Pancreas (tissue), 10 donors: ENCODE measurements around the gene CSRNP3. TPM values are rescaled to one million over a fixed set of nuclear protein-coding genes. Genes with fewer than 3 reads are reported as not detected.

Source experiments
- ATAC-seq, 4 donors: fragments of 200-7000 bp; cut with Tn5 transposase; one replicate each; pipeline versions ENCODE4 v1.8.0 to v1.9.1; 2020; ENCODE audit warnings: mild to moderate bottlenecking in 4 of 4, moderate library complexity in 4 of 4
- DNase-seq, 6 donors: peaks; one replicate each; pipeline ENCODE4 v3.0.0-alpha.2; 2020
- FAIRE-seq: peaks from 2 replicates; lab custom pipeline; 2012; peaks lifted over from hg19 to GRCh38; lab: Jason Lieb, UNC
- H3K27ac ChIP-seq, 4 donors: fragments of 200-600 bp; sonication (generic); 1 replicate in 3 of 4; 2 replicates in 1 of 4; pipeline versions ENCODE4 v1.5.0 to v1.8.0; 2020
- H3K27me3 ChIP-seq, 4 donors: fragments of 200-600 bp; one replicate each; pipeline ENCODE4 v1.8.0; 2021
- H3K36me3 ChIP-seq, 3 donors: fragments of 200-600 bp; sonication (generic) in 1 of 3; one replicate each; pipeline versions ENCODE4 v1.5.0 to v1.8.0; 2020 to 2021
- H3K4me1 ChIP-seq, 3 donors: fragments of 200-600 bp; one replicate each; pipeline ENCODE4 v1.8.0; 2021
- H3K4me3 ChIP-seq, 4 donors: fragments of 200-600 bp; sonication (generic) in 2 of 4; one replicate each; pipeline versions ENCODE4 v1.5.0 to v1.8.0; 2020 to 2021
- H3K9me3 ChIP-seq, 4 donors: fragments of 200-600 bp; one replicate each; pipeline ENCODE4 v1.8.0; 2021
- WGBS, 2 donors: extraction: QIAGEN DNeasy Blood & Tissue Kit; methylation state at CpG; one replicate each; pipeline ENCODE4 v1.1.7; 2013; 5-methylcytosine and 5-hydroxymethylcytosine counted together
- intact Hi-C, 3 donors: fragments of 100-400 bp; cut with DNase I; formaldehyde crosslinking; loops; one replicate each; pipeline versions ENCODE4 v1.11.1 to v1.14.2; 2022
- polyA plus RNA-seq, 2 donors: library from polyadenylated mRNA; stranded (reverse); fragments of 200-250 nt; gene quantifications; one replicate each; pipeline ENCODE4 v1.2.3, GENCODE V29; 2013
- total RNA-seq, 6 donors: library from RNA; stranded (reverse); fragmentation: NEBNext Ultra II Directional in 4 of 6; extraction: Animal tissue kit (Norgen Biotek cat#: 25700) in 4 of 6; gene quantifications; one replicate each; pipeline versions ENCODE4 v1.2.1 to v1.2.4, GENCODE V29; 2021 to 2023
- TF ChIP-seq, protein P1 (sequence below), 4 donors: fragments of 200-600 bp; sonication (generic) in 3 of 4; IDR thresholded peaks; one replicate each; pipeline versions ENCODE4 v1.5.0 to v1.8.0; 2021; ENCODE audit warnings: antibody characterized with exemption in 4 of 4
- donor health status: healthy with polysubstance abuse.
- donor health status: DM: no; HTN: no; CAD: no; lungs with moderate emphysema.
- donor health status: DM: no; HTN: no; CAD: no.
- donor health status: control.
- donor health status: control.
- donor health status: Bipolar disorder and iron deficiency.
- donor health status: DM: yes; HTN: yes; CAD: no.
- donor health status: DM: no; HTN: no; CAD: no.
- donor health status: DM: no; HTN: no; CAD: no.
- donor health status: DM: yes; HTN: yes; CAD: no.

The CSRNP3 gene
- total and polyA plus RNA-seq, 8 donors: 0.91 to 4.8 (median 3.1) TPM

DNA sequence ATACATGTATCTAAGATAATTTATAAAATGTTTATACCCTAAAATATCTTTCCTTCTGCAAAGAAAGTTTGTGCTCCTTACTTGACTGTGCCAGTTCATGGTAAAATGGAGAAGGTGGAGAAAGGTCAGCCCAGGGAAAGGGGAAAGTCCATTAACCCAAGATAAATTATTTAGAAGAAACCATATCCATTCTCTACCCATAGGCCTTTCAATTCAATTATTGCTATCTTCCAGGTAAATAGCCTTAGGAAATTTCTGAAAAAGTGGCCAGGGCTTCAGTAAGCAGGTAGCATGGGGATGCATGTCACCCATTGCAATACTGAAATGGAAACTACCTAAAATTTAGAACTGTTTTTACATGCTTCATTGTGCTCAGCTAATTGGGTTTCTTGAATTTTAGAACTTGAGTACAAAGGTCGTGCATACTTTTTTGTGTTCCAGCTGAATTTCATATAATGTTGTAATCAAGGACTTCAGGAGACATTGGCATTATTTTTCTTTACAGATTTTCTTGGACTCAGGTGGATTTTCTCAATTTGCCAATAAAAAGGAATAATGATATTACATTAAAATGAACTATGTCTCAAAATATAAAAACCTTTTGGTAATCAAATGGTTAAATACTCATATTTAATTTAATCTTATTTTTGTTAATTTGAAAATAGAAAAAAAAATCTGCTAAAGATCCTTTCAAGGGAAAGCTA, 124.9 kb downstream of the CSRNP3 start:
- FAIRE-seq (no peak), ATAC-seq (no peak), DNase-seq (no peak)
- H3K4me3 ChIP-seq: no peak overlapping the region
- WGBS, 2 donors: 88 to 91% methylated on average over 1 of the region's 1 CpG
- H3K27ac ChIP-seq: no peak overlapping the region
- no peaks in the 10 kb centered on the region for H3K4me1 ChIP-seq
- no peaks in the 10 kb centered on the region for H3K27me3 ChIP-seq
- intact Hi-C loops: no loop called here
- TF ChIP-seq, protein P1, sequence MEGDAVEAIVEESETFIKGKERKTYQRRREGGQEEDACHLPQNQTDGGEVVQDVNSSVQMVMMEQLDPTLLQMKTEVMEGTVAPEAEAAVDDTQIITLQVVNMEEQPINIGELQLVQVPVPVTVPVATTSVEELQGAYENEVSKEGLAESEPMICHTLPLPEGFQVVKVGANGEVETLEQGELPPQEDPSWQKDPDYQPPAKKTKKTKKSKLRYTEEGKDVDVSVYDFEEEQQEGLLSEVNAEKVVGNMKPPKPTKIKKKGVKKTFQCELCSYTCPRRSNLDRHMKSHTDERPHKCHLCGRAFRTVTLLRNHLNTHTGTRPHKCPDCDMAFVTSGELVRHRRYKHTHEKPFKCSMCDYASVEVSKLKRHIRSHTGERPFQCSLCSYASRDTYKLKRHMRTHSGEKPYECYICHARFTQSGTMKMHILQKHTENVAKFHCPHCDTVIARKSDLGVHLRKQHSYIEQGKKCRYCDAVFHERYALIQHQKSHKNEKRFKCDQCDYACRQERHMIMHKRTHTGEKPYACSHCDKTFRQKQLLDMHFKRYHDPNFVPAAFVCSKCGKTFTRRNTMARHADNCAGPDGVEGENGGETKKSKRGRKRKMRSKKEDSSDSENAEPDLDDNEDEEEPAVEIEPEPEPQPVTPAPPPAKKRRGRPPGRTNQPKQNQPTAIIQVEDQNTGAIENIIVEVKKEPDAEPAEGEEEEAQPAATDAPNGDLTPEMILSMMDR (IDR thresholded peaks at IDR 0.05): no peak
- no peaks in the 10 kb centered on the region for H3K9me3 ChIP-seq
- H3K36me3 ChIP-seq: peaks cover 0 to 3% (median 0%) of the 10 kb centered on the region in 3 donors

DNA sequence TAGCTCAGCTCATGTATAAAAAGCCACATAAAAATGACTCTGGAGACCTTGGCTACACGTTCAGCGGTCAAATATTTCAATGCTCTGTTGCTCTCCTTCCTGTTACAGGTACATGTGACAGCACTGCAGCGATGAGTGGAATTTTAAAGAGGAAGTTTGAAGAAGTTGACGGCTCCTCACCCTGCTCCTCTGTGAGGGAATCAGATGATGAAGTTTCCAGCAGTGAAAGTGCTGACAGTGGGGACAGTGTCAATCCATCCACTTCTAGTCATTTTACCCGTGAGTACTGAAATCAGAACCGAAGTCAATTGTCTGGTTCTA, 125.4 kb downstream of the CSRNP3 start:
- ATAC-seq: no peak
- no peaks in the 10 kb centered on the region for H3K4me1 ChIP-seq
- H3K36me3 ChIP-seq: peaks cover 0 to 3% (median 0%) of the 10 kb centered on the region in 3 donors
- intact Hi-C loops: no loop called here
- WGBS, 2 donors: 81 to 87% methylated on average over 6 of the region's 6 CpGs
- TF ChIP-seq, protein P1 (IDR thresholded peaks at IDR 0.05): no peak
- H3K27ac ChIP-seq: no peak overlapping the region
- H3K4me3 ChIP-seq: no peak overlapping the region
- H3K9me3 ChIP-seq: no peaks in the 10 kb centered on the region
- H3K27me3 ChIP-seq: no peaks in the 10 kb centered on the region
- FAIRE-seq: no peak
- DNase-seq: no peak

DNA sequence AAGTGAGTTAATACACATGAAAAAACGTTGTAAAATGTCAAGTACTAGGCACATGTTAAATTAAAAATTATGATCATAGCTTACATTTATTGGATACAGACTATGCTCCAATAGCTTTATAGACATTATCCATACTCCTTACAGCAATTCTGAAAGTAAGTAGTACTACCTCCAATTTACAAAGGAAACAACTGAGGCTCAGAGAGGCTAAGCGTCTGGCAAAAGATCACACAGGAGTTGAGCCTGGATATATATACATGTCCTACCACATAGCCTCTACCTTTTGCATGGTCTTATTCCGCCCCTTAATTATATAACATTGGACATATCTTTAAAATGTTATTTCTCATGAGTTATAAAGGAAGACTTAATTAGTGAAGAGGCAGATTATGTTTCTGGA, 127.3 kb downstream of the CSRNP3 start:
- intact Hi-C loops: no loop called here
- Histone ChIP-seq H3K4me1 (peaks cover 0 to 10% (median 5%) of the 10 kb centered on the region in 3 donors), H3K9me3 (no peaks in the 10 kb centered on the region), H3K27ac (no peak overlapping the region), H3K27me3 (no peaks in the 10 kb centered on the region), H3K36me3 (peaks cover 0 to 3% (median 0%) of the 10 kb centered on the region in 3 donors), H3K4me3 (no peak overlapping the region)
- TF ChIP-seq, protein P1 (IDR thresholded peaks at IDR 0.05): no peak
- DNase-seq (no peak), ATAC-seq (no peak), FAIRE-seq (no peak)
- WGBS, 2 donors: 83 to 90% methylated on average over 3 of the region's 3 CpGs

DNA sequence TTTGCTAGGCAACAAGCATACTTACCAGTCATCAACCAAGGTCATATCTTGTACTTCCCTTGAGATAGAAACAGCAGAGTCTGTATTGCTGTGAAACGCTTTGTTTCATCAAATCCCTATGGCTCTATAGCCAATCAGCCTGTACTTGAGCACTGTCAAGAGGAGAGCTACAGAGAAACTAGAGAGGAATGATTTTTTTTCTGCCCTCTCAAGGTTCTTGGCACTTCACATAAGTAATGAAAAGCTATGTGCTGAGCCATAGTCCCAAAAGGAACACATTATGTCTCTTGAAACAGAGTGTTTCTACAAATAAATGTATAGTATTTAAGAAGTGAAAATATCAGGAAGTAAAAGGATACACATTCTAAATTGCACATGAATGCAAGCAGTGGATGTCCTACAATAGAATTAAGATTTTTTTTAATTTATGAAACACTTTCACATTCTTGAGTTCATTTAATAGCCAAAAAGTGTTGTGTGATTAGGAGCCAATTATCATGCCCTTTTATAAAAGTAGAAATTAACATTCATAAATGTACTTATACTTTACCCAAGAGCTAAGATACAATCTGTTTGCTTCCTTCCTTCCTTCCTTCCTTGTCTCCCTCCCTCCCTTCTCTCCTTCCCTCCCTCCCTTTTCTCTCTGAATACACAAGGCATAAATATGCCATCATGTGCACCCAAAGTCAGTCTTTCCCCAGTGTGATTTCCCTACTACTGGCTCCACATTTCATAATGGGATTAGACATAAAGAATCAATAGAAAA, 131.8 kb downstream of the CSRNP3 start:
- peak in 1 of 4 donors; percentile 35 for ATAC-seq
- FAIRE-seq: no peak
- peaks cover 0 to 10% (median 5%) of the 10 kb centered on the region in 3 donors for H3K4me1 ChIP-seq
- H3K27ac ChIP-seq: no peak overlapping the region
- no peaks in the 10 kb centered on the region for H3K27me3 ChIP-seq
- H3K9me3 ChIP-seq: no peaks in the 10 kb centered on the region
- no peak overlapping the region for H3K4me3 ChIP-seq
- intact Hi-C loops: no loop called here
- TF ChIP-seq, protein P1 (IDR thresholded peaks at IDR 0.05): no peak
- WGBS, 2 donors: 58 to 74% methylated on average over 1 of the region's 1 CpG
- no peaks in the 10 kb centered on the region for H3K36me3 ChIP-seq
- no peak for DNase-seq
